Memory B cell (primary cell): ENCODE results near the gene CCDC24.

ENCODE experiments used
- ATAC-seq: fragments of 150-1000 bp; cut with Tn5 transposase; 2 replicates; pipeline ENCODE4 v1.10.0; 2021; ENCODE audit warnings: low read depth, mild to moderate bottlenecking, moderate library complexity
- DNase-seq, 2 donors: peaks; one replicate each; pipeline ENCODE4 v3.0.0; 2022; ENCODE audit warnings: low spot score in 2 of 2
- H3K27ac Mint-ChIP-seq: one replicate; pipeline ENCODE4 v1.8.0; 2022; ENCODE audit warnings: mild to moderate bottlenecking, moderate library complexity, mixed read lengths
- H3K27me3 Mint-ChIP-seq: one replicate; pipeline ENCODE4 v1.8.0; 2022; ENCODE audit warnings: mixed read lengths
- H3K36me3 Mint-ChIP-seq: one replicate; pipeline ENCODE4 v1.8.0; 2022; ENCODE audit warnings: mild to moderate bottlenecking, mixed read lengths
- H3K4me1 Mint-ChIP-seq: one replicate; pipeline ENCODE4 v1.8.0; 2022; ENCODE audit warnings: mixed read lengths
- H3K4me3 Mint-ChIP-seq: one replicate; pipeline ENCODE4 v1.8.0; 2022; ENCODE audit warnings: mild to moderate bottlenecking, moderate library complexity, mixed read lengths
- H3K9me3 Mint-ChIP-seq: one replicate; pipeline ENCODE4 v1.8.0; 2022; ENCODE audit warnings: mixed read lengths

The CCDC24 gene

GRCh38 chr1:44025816-44026215 lies 34.4 kb downstream of the CCDC24 start:
- no peak for DNase-seq
- Mint-ChIP-seq H3K4me1 (peaks cover 28% of the 10 kb centered on the region), H3K27me3 (no peaks in the 10 kb centered on the region), H3K9me3 (no peaks in the 10 kb centered on the region), H3K36me3 (no peaks in the 10 kb centered on the region), H3K4me3 (peak overlapping the region; percentile 49), H3K27ac (peak overlapping the region; percentile 23)
- ATAC-seq: no peak

- H3K36me3 Mint-ChIP-seq: no peaks in the 10 kb centered on the region
- H3K4me3 Mint-ChIP-seq: no peak overlapping the region
- peaks cover 33% of the 10 kb centered on the region for H3K4me1 Mint-ChIP-seq
- no peaks in the 10 kb centered on the region for H3K27me3 Mint-ChIP-seq
- ATAC-seq (no peak), DNase-seq (no peak)
- H3K9me3 Mint-ChIP-seq: no peaks in the 10 kb centered on the region
- H3K27ac Mint-ChIP-seq: no peak overlapping the region
These were observed 35.9 kb downstream of the CCDC24 start for GRCh38 chr1:44027320-44027719.

GRCh38 chr1:44029260-44029910 lies 38.0 kb downstream of the CCDC24 start:
- ATAC-seq: peak; percentile 15
- Mint-ChIP-seq H3K36me3 (no peaks in the 10 kb centered on the region), H3K27ac (peak overlapping the region; percentile 87), H3K9me3 (no peaks in the 10 kb centered on the region), H3K4me3 (peak overlapping the region; percentile 95), H3K27me3 (no peaks in the 10 kb centered on the region), H3K4me1 (peaks cover 32% of the 10 kb centered on the region)
- DNase-seq: no peak

GRCh38 chr1:44029911-44030604 lies 38.7 kb downstream of the CCDC24 start:
- DNase-seq: peak; percentile 84
- Mint-ChIP-seq H3K27me3 (no peaks in the 10 kb centered on the region), H3K4me3 (peak overlapping the region; percentile 95), H3K27ac (peak overlapping the region; percentile 87), H3K9me3 (no peaks in the 10 kb centered on the region), H3K4me1 (peaks cover 25% of the 10 kb centered on the region), H3K36me3 (no peaks in the 10 kb centered on the region)
- peak; percentile 84 for ATAC-seq

GRCh38 chr1:44030605-44031251 lies 39.3 kb downstream of the CCDC24 start:
- DNase-seq: peak in 1 of 2 donors; percentile 39
- Mint-ChIP-seq H3K36me3 (no peaks in the 10 kb centered on the region), H3K4me3 (peak overlapping the region; percentile 86), H3K27ac (peak overlapping the region; percentile 67), H3K9me3 (no peaks in the 10 kb centered on the region), H3K27me3 (no peaks in the 10 kb centered on the region), H3K4me1 (peaks cover 23% of the 10 kb centered on the region)
- peak; percentile 26 for ATAC-seq

GRCh38 chr1:44031252-44032169 lies 40.1 kb downstream of the CCDC24 start, which contains the start of gene SLC6A9:
Gene SLC6A9 (minus strand): TSS chr1:44031462. CDS start chr1:44024277, 7,185 bp downstream.
- Mint-ChIP-seq H3K27ac (peak within 1 kb of the TSS; percentile 67), H3K27me3 (no peaks in the 10 kb centered on the region), H3K4me1 (peaks cover 20% of the 10 kb centered on the region), H3K9me3 (no peaks in the 10 kb centered on the region), H3K36me3 (no peaks in the 10 kb centered on the region), H3K4me3 (peak within 1 kb of the TSS; percentile 86)
- DNase-seq: peak in 1 of 2 donors; percentile 44
- ATAC-seq: no peak

- H3K27me3 Mint-ChIP-seq: no peaks in the 10 kb centered on the region
- peak overlapping the region; percentile 86 for H3K4me3 Mint-ChIP-seq
- no peaks in the 10 kb centered on the region for H3K36me3 Mint-ChIP-seq
- H3K27ac Mint-ChIP-seq: no peak overlapping the region
- DNase-seq: no peak
- H3K4me1 Mint-ChIP-seq: peaks cover 21% of the 10 kb centered on the region
- ATAC-seq: no peak
- no peaks in the 10 kb centered on the region for H3K9me3 Mint-ChIP-seq
These were observed 40.9 kb downstream of the CCDC24 start for GRCh38 chr1:44032170-44032790.

GRCh38 chr1:44033041-44033575 lies 41.7 kb downstream of the CCDC24 start:
- no peak for DNase-seq
- peaks cover 18% of the 10 kb centered on the region for H3K4me1 Mint-ChIP-seq
- no peaks in the 10 kb centered on the region for H3K27me3 Mint-ChIP-seq
- H3K9me3 Mint-ChIP-seq: no peaks in the 10 kb centered on the region
- no peak overlapping the region for H3K4me3 Mint-ChIP-seq
- no peak overlapping the region for H3K27ac Mint-ChIP-seq
- ATAC-seq: no peak
- H3K36me3 Mint-ChIP-seq: no peaks in the 10 kb centered on the region

- DNase-seq: no peak
- H3K4me3 Mint-ChIP-seq: no peak overlapping the region
- ATAC-seq: no peak
- H3K4me1 Mint-ChIP-seq: peaks cover 14% of the 10 kb centered on the region
- no peaks in the 10 kb centered on the region for H3K36me3 Mint-ChIP-seq
- no peaks in the 10 kb centered on the region for H3K27me3 Mint-ChIP-seq
- no peak overlapping the region for H3K27ac Mint-ChIP-seq
- H3K9me3 Mint-ChIP-seq: no peaks in the 10 kb centered on the region
These were observed 42.4 kb downstream of the CCDC24 start for GRCh38 chr1:44033756-44034155.

GRCh38 chr1:44034423-44034822 lies 43.0 kb downstream of the CCDC24 start:
- no peaks in the 10 kb centered on the region for H3K36me3 Mint-ChIP-seq
- no peak for ATAC-seq
- no peak for DNase-seq
- H3K4me3 Mint-ChIP-seq: no peak overlapping the region
- H3K27ac Mint-ChIP-seq: no peak overlapping the region
- no peaks in the 10 kb centered on the region for H3K9me3 Mint-ChIP-seq
- H3K4me1 Mint-ChIP-seq: peaks cover 12% of the 10 kb centered on the region
- no peaks in the 10 kb centered on the region for H3K27me3 Mint-ChIP-seq

GRCh38 chr1:44034976-44035716 lies 43.7 kb downstream of the CCDC24 start:
- Mint-ChIP-seq H3K27me3 (no peaks in the 10 kb centered on the region), H3K4me3 (no peak overlapping the region), H3K36me3 (no peaks in the 10 kb centered on the region), H3K27ac (no peak overlapping the region), H3K4me1 (peaks cover 8% of the 10 kb centered on the region), H3K9me3 (no peaks in the 10 kb centered on the region)
- no peak for DNase-seq
- ATAC-seq: no peak

- no peak overlapping the region for H3K27ac Mint-ChIP-seq
- H3K9me3 Mint-ChIP-seq: no peaks in the 10 kb centered on the region
- H3K4me3 Mint-ChIP-seq: no peak overlapping the region
- ATAC-seq (no peak), DNase-seq (no peak)
- peaks cover 8% of the 10 kb centered on the region for H3K4me1 Mint-ChIP-seq
- no peaks in the 10 kb centered on the region for H3K27me3 Mint-ChIP-seq
- H3K36me3 Mint-ChIP-seq: no peaks in the 10 kb centered on the region
These were observed 44.5 kb downstream of the CCDC24 start for GRCh38 chr1:44035726-44036408.
